A549 (cell line): ENCODE results near the gene PLAGL2.

Source experiments
- CEBPB ChIP-seq, 2 experiments: fragments of >200 bp in 1 of 2; sonication (Bioruptor Twin) in 1 of 2; formaldehyde crosslinking in 1 of 2; IDR thresholded peaks; 2 replicates each; pipeline ENCODE4 v1.6.1; 2012 to 2016
- CHD4 ChIP-seq: fragments of 200-600 bp; sonication (generic); IDR thresholded peaks from 2 replicates; pipeline ENCODE4 v1.6.1; 2016; ENCODE audit warnings: antibody characterized with exemption, mild to moderate bottlenecking, borderline replicate concordance
- EP300 ChIP-seq, 2 experiments: fragments of >200 bp; sonication (Bioruptor Twin); formaldehyde crosslinking; IDR thresholded peaks; 2 replicates in 1 of 2; 3 replicates in 1 of 2; pipeline ENCODE4 v1.6.1; 2016 to 2017
- JUNB ChIP-seq: fragments of >200 bp; sonication (Bioruptor Twin); formaldehyde crosslinking; IDR thresholded peaks from 2 replicates; pipeline ENCODE4 v1.6.1; 2016
- MYC ChIP-seq: IDR thresholded peaks from 2 replicates; pipeline ENCODE4 v1.6.1; 2012; ENCODE audit warnings: mild to moderate bottlenecking, inconsistent platforms, low read length, improper control_type of control experiment, borderline replicate concordance
- POLR2A ChIP-seq: IDR thresholded peaks from 2 replicates; pipeline ENCODE4 v1.6.1; 2012; ENCODE audit warnings: mild to moderate bottlenecking, low read length
- TF ChIP-seq, protein P1 (sequence below): fragments of >200 bp; sonication (Bioruptor Twin); formaldehyde crosslinking; IDR thresholded peaks from 3 replicates; pipeline ENCODE4 v1.5.1; 2016
- TF ChIP-seq, protein P2 (sequence below): fragments of 250-450 bp; sonication (Bioruptor Pico); IDR thresholded peaks from 2 replicates; pipeline ENCODE4 v1.5.0; 2021; ENCODE audit warnings: mild to moderate bottlenecking, moderate library complexity, borderline replicate concordance
- TF ChIP-seq, protein P3 (sequence below): fragments of 200-600 bp; sonication (generic); IDR thresholded peaks from 2 replicates; pipeline ENCODE4 v1.6.1; 2016; ENCODE audit warnings: antibody characterized with exemption, mild to moderate bottlenecking, moderate library complexity
- TF ChIP-seq, protein P4 (sequence below): IDR thresholded peaks from 2 replicates; pipeline ENCODE4 v1.6.1; 2012

DNA sequence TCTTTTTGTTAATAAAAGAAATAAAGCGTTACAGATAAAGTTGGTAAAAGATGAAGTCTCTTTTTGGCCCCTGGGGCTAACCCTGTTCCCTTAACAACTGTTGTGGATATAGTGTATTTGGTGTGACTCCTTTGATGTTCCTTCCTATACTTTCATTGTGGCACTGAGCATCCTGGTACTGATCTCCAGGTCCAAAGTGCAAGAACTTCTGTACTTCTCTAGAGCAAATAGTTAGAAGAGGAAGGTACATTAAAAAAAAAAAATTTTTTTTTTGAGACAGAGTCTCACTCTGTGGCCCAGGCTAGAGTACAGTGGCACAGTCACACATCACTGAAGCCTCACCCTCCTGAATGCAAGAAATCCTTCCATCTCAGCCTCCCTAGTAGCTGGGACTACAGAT is 6.3 kb upstream of the PLAGL2 start:
- TF ChIP-seq, protein P1, sequence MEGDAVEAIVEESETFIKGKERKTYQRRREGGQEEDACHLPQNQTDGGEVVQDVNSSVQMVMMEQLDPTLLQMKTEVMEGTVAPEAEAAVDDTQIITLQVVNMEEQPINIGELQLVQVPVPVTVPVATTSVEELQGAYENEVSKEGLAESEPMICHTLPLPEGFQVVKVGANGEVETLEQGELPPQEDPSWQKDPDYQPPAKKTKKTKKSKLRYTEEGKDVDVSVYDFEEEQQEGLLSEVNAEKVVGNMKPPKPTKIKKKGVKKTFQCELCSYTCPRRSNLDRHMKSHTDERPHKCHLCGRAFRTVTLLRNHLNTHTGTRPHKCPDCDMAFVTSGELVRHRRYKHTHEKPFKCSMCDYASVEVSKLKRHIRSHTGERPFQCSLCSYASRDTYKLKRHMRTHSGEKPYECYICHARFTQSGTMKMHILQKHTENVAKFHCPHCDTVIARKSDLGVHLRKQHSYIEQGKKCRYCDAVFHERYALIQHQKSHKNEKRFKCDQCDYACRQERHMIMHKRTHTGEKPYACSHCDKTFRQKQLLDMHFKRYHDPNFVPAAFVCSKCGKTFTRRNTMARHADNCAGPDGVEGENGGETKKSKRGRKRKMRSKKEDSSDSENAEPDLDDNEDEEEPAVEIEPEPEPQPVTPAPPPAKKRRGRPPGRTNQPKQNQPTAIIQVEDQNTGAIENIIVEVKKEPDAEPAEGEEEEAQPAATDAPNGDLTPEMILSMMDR = no peak
- no peak for TF ChIP-seq POLR2A
- TF ChIP-seq JUNB = no peak
- TF ChIP-seq, protein P2, sequence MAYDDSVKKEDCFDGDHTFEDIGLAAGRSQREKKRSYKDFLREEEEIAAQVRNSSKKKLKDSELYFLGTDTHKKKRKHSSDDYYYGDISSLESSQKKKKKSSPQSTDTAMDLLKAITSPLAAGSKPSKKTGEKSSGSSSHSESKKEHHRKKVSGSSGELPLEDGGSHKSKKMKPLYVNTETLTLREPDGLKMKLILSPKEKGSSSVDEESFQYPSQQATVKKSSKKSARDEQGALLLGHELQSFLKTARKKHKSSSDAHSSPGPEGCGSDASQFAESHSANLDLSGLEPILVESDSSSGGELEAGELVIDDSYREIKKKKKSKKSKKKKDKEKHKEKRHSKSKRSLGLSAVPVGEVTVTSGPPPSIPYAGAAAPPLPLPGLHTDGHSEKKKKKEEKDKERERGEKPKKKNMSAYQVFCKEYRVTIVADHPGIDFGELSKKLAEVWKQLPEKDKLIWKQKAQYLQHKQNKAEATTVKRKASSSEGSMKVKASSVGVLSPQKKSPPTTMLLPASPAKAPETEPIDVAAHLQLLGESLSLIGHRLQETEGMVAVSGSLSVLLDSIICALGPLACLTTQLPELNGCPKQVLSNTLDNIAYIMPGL (CRISPR knock-in tag) = no peak
- TF ChIP-seq EP300 (IDR thresholded peaks at IDR 0.05) = no peak
- TF ChIP-seq CHD4 = no peak
- no peak for TF ChIP-seq MYC
- TF ChIP-seq, protein P3, sequence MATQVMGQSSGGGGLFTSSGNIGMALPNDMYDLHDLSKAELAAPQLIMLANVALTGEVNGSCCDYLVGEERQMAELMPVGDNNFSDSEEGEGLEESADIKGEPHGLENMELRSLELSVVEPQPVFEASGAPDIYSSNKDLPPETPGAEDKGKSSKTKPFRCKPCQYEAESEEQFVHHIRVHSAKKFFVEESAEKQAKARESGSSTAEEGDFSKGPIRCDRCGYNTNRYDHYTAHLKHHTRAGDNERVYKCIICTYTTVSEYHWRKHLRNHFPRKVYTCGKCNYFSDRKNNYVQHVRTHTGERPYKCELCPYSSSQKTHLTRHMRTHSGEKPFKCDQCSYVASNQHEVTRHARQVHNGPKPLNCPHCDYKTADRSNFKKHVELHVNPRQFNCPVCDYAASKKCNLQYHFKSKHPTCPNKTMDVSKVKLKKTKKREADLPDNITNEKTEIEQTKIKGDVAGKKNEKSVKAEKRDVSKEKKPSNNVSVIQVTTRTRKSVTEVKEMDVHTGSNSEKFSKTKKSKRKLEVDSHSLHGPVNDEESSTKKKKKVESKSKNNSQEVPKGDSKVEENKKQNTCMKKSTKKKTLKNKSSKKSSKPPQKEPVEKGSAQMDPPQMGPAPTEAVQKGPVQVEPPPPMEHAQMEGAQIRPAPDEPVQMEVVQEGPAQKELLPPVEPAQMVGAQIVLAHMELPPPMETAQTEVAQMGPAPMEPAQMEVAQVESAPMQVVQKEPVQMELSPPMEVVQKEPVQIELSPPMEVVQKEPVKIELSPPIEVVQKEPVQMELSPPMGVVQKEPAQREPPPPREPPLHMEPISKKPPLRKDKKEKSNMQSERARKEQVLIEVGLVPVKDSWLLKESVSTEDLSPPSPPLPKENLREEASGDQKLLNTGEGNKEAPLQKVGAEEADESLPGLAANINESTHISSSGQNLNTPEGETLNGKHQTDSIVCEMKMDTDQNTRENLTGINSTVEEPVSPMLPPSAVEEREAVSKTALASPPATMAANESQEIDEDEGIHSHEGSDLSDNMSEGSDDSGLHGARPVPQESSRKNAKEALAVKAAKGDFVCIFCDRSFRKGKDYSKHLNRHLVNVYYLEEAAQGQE = no peak
- TF ChIP-seq, protein P4, sequence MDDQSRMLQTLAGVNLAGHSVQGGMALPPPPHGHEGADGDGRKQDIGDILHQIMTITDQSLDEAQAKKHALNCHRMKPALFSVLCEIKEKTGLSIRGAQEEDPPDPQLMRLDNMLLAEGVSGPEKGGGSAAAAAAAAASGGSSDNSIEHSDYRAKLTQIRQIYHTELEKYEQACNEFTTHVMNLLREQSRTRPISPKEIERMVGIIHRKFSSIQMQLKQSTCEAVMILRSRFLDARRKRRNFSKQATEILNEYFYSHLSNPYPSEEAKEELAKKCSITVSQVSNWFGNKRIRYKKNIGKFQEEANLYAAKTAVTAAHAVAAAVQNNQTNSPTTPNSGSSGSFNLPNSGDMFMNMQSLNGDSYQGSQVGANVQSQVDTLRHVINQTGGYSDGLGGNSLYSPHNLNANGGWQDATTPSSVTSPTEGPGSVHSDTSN = no peak
- no peak for TF ChIP-seq CEBPB (IDR thresholded peaks at IDR 0.05)
